Osteoblast (primary cell): ENCODE data around the gene EFHC1. TPM values are rescaled to one million over a fixed set of nuclear protein-coding genes. Genes with fewer than 3 reads are reported as not detected.
A peak's percentile ranks its signal among the peaks of the same experiment; 100 is the strongest.

ENCODE experiments used
- DNase-seq: peaks from one replicate; pipeline ENCODE4 v3.0.0; 2011; ENCODE audit warnings: low spot score, mixed read lengths; ENCODE audit not compliant: insufficient read length; ENCODE audit errors: missing footprints
- H2AFZ ChIP-seq: 2 replicates; pipeline ENCODE4 v1.6.0; 2011; ENCODE audit warnings: mild to moderate bottlenecking, low read length
- H3K27ac ChIP-seq: 2 replicates; pipeline ENCODE4 v1.5.1; 2011; ENCODE audit warnings: mild to moderate bottlenecking, low read depth, low read length, moderate library complexity
- H3K27me3 ChIP-seq: 2 replicates; pipeline ENCODE4 v1.6.0; 2012; ENCODE audit warnings: mild to moderate bottlenecking, control low read depth, inconsistent platforms, low read length, moderate library complexity; ENCODE audit not compliant: insufficient read depth
- H3K36me3 ChIP-seq: 2 replicates; pipeline ENCODE4 v1.5.1; 2011; ENCODE audit warnings: mild to moderate bottlenecking, low read length, control low read depth, moderate library complexity; ENCODE audit not compliant: insufficient read depth
- H3K4me1 ChIP-seq: 2 replicates; pipeline ENCODE4 v1.5.1; 2011; ENCODE audit warnings: mild to moderate bottlenecking, low read length, control low read depth, moderate library complexity; ENCODE audit not compliant: insufficient read depth
- H3K4me2 ChIP-seq: 2 replicates; pipeline ENCODE4 v1.6.0; 2011; ENCODE audit warnings: mild to moderate bottlenecking, low read length; ENCODE audit not compliant: insufficient read depth
- H3K4me3 ChIP-seq: fragments of 200-600 bp; sonication (generic); 3 replicates; pipeline ENCODE4 v1.5.1; 2012; ENCODE audit warnings: mild to moderate bottlenecking, low read length, inconsistent platforms; ENCODE audit not compliant: insufficient read depth
- H3K79me2 ChIP-seq: 2 replicates; pipeline ENCODE4 v1.6.0; 2012; ENCODE audit warnings: mild to moderate bottlenecking, low read length, control low read depth, inconsistent platforms; ENCODE audit not compliant: insufficient read depth
- H3K9me3 ChIP-seq: 2 replicates; pipeline ENCODE4 v1.5.1; 2011; ENCODE audit warnings: low read depth, low read length, control low read depth
- H4K20me1 ChIP-seq: 2 replicates; pipeline ENCODE4 v1.6.0; 2012; ENCODE audit warnings: mild to moderate bottlenecking, low read length, control low read depth; ENCODE audit not compliant: insufficient read depth
- CTCF ChIP-seq: IDR thresholded peaks from 2 replicates; pipeline ENCODE4 v1.5.1; 2011; ENCODE audit warnings: mild to moderate bottlenecking, low read depth, low read length, moderate library complexity; ENCODE audit errors: extremely low read depth
- total RNA-seq: library from RNA; depleted of rRNA; stranded (reverse); fragments of >200 nt; gene quantifications from 2 replicates; pipeline ENCODE4 v1.2.3, GENCODE V29; 2012

EFHC1 gene
- total RNA-seq, 1 donor = 31.1 TPM

GRCh38 chr6:52417675-52418111 lies 2.4 kb upstream of the EFHC1 start:
- Histone ChIP-seq H2AFZ (no peak overlapping the region), H4K20me1 (no peaks in the 10 kb centered on the region), H3K36me3 (no peaks in the 10 kb centered on the region), H3K4me3 (no peak overlapping the region), H3K4me2 (peak overlapping the region; percentile 35), H3K27ac (peak overlapping the region; percentile 98), H3K4me1 (peaks cover 46% of the 10 kb centered on the region), H3K9me3 (no peaks in the 10 kb centered on the region), H3K79me2 (peaks cover 22% of the 10 kb centered on the region), H3K27me3 (no peaks in the 10 kb centered on the region)
- peak; percentile 81 for DNase-seq
- no peak for TF ChIP-seq CTCF

- no peak for DNase-seq
- Histone ChIP-seq H3K4me3 (no peak overlapping the region), H2AFZ (no peak overlapping the region), H3K4me1 (peaks cover 55% of the 10 kb centered on the region), H3K4me2 (peak overlapping the region; percentile 99), H3K27ac (peak overlapping the region; percentile 98), H3K27me3 (no peaks in the 10 kb centered on the region), H3K36me3 (no peaks in the 10 kb centered on the region), H4K20me1 (no peaks in the 10 kb centered on the region), H3K79me2 (peaks cover 22% of the 10 kb centered on the region), H3K9me3 (no peaks in the 10 kb centered on the region)
- TF ChIP-seq CTCF = no peak
Measured at GRCh38 chr6:52418606-52419005, 1.5 kb upstream of the EFHC1 start.

- no peaks in the 10 kb centered on the region for H3K9me3 ChIP-seq
- no peak for DNase-seq
- peak overlapping the region; percentile 99 for H3K4me2 ChIP-seq
- peak overlapping the region; percentile 98 for H3K27ac ChIP-seq
- peaks cover 67% of the 10 kb centered on the region for H3K4me1 ChIP-seq
- no peaks in the 10 kb centered on the region for H3K36me3 ChIP-seq
- TF ChIP-seq CTCF = no peak
- H2AFZ ChIP-seq = peak overlapping the region; percentile 86
- H3K79me2 ChIP-seq = peaks cover 24% of the 10 kb centered on the region
- H3K4me3 ChIP-seq = peak overlapping the region; percentile 87
- H3K27me3 ChIP-seq = no peaks in the 10 kb centered on the region
- no peaks in the 10 kb centered on the region for H4K20me1 ChIP-seq
Measured at GRCh38 chr6:52420668-52421358, 671 bp downstream of the EFHC1 start.

- H3K4me1 ChIP-seq = peaks cover 58% of the 10 kb centered on the region
- H3K4me3 ChIP-seq = no peak overlapping the region
- peaks cover 36% of the 10 kb centered on the region for H3K79me2 ChIP-seq
- peaks cover 2% of the 10 kb centered on the region for H3K36me3 ChIP-seq
- no peak for TF ChIP-seq CTCF
- peak overlapping the region; percentile 99 for H3K4me2 ChIP-seq
- H3K27ac ChIP-seq = peak overlapping the region; percentile 98
- H3K9me3 ChIP-seq = no peaks in the 10 kb centered on the region
- H4K20me1 ChIP-seq = no peaks in the 10 kb centered on the region
- H2AFZ ChIP-seq = no peak overlapping the region
- DNase-seq = no peak
- no peaks in the 10 kb centered on the region for H3K27me3 ChIP-seq
Measured at GRCh38 chr6:52422156-52422555, 2.0 kb downstream of the EFHC1 start.
